ENCODE data around the gene SEC61A1. TPM values are rescaled to one million over a fixed set of nuclear protein-coding genes. Genes with fewer than 3 reads are reported as not detected.

The SEC61A1 gene
- 267 and 339 TPM in 2 replicates for total RNA-seq (2012; rRNA removed)

DNA sequence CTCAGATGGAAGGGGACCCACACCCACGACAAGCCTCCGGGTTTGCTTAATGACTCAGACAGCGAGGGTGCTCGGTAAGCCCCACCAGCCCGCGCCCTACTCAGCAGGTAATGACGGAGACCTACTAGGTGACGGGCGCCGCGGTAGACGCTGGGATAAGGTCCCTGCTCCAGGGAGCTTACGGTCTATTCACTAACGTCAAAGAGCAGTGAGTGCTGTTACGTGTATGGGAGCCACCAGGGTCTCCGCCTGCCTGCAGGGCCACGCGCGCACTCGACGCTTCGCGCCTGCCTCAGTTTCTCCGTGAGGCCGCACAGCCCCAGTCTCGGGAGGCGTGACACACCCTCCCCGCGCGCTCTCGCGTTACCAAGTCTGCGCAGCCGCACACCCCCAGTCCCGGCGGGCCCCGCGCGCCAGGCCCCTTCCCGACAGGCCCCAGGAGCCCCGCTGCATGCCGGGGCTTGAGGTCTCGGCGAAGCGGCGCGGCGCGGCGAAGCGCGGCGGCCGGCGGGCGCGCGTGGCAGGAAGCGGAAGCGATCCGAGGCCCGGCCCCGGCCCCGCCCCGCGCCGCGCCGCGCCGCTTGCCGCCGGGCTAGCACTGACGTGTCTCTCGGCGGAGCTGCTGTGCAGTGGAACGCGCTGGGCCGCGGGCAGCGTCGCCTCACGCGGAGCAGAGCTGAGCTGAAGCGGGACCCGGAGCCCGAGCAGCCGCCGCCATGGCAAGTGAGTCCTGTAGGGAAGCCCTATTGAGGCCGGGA lies at the start of gene SEC61A1:
TSS of gene SEC61A1 (plus strand) at position 601 of the 758 bp plus-strand sequence. CDS start at position 717, 116 bp downstream.
- Histone ChIP-seq H3K36me3 (ENCODE audit: insufficient read depth, low read length) (peaks cover 33% of the 10 kb centered on the region), H3K4me3 (ENCODE audit: low read length) (peak within 1 kb of the TSS; percentile 91), H3K9ac (ENCODE audit: low read depth, low read length) (peak within 1 kb of the TSS; percentile 97), H3K4me1 (ENCODE audit: control insufficient read depth, insufficient read depth, low read length) (peaks cover 36% of the 10 kb centered on the region), H3K9me3 (replicated peaks; ENCODE audit: low read length) (no peaks in the 10 kb centered on the region), H3K27me3 (ENCODE audit: control insufficient read depth, insufficient read depth, low read length) (peaks cover 6% of the 10 kb centered on the region), H3K4me2 (ENCODE audit: low read length) (peak within 1 kb of the TSS; percentile 100)

DNA sequence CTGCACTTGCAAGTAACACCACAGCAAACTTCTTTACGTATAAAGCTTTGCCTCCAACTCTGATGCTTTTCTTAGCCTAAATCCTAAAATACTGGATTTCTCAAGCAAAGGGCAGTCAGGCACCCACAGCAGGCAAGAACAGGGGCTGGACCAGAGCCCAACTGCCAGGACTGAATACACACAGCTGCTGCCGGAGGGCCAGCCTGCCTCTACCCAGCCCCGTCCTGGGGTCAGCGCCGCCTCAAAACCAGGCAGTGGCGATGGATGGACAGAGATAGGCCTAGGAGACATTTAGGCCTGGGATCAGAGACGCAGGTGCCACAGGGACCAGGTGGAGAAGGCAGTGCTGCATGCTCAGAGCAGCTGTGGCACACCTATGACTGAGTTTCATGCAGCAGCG lies 47.6 kb upstream of the SEC61A1 start:
- Histone ChIP-seq H3K4me2 (ENCODE audit: low read length) (no peak overlapping the region), H3K9me3 (replicated peaks; ENCODE audit: low read length) (no peaks in the 10 kb centered on the region), H3K9ac (ENCODE audit: low read depth, low read length) (no peak overlapping the region), H3K4me3 (ENCODE audit: low read length) (no peak overlapping the region), H3K36me3 (ENCODE audit: insufficient read depth, low read length) (no peaks in the 10 kb centered on the region), H3K27me3 (ENCODE audit: control insufficient read depth, insufficient read depth, low read length) (peaks cover 57% of the 10 kb centered on the region), H3K4me1 (ENCODE audit: control insufficient read depth, insufficient read depth, low read length) (no peaks in the 10 kb centered on the region)

DNA sequence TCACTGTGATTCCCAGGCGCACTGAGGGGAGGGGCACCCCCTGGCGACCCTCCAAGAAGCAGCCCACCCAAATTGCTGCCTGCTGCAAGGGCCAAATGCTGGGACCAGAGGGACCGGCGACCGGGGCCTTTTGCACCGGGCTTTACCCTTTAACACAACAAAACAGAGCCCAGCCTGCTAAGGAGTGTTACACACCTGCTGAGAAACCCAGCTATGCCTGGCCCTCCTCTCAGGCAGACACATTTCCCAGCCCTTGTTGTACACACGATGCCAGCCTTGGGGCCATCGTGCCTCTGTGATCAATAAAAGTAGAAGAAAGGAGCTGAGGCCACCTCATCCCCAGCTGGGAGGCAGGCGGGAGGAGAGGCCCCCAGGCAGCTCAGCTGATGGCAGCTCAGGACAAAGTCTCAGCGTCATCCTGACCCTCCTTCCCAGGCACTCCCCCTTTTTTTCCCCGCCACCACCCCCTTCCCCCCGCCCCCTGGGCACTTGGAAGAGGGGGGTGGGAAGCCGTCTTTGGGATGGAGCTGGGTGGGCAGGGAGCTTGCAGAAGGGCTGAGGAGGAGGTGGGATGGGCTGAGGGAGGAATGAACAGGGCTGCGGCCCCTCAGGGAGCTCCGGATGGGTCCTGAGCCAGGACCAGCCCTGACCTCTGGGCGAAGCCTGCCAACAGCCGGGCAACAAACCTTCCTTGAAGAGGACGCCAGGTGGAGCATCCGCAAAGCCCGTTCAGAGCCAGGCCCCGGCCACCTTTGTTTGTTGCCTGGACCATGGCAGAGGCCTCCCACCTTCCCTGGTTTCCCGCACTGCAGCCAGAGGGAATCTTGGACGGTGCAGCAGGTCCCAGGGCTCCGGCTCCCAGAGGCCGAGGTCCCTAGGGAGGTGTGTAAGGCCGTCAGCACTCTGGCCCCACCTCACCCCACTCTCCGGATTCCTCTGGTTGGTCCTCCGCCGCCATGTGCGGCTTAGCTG lies 45.9 kb upstream of the SEC61A1 start:
- Histone ChIP-seq H3K27me3 (ENCODE audit: control insufficient read depth, insufficient read depth, low read length) (peaks cover 56% of the 10 kb centered on the region), H3K4me3 (ENCODE audit: low read length) (no peak overlapping the region), H3K36me3 (ENCODE audit: insufficient read depth, low read length) (no peaks in the 10 kb centered on the region), H3K9me3 (replicated peaks; ENCODE audit: low read length) (no peaks in the 10 kb centered on the region), H3K9ac (ENCODE audit: low read depth, low read length) (no peak overlapping the region), H3K4me2 (ENCODE audit: low read length) (no peak overlapping the region), H3K4me1 (ENCODE audit: control insufficient read depth, insufficient read depth, low read length) (no peaks in the 10 kb centered on the region)

DNA sequence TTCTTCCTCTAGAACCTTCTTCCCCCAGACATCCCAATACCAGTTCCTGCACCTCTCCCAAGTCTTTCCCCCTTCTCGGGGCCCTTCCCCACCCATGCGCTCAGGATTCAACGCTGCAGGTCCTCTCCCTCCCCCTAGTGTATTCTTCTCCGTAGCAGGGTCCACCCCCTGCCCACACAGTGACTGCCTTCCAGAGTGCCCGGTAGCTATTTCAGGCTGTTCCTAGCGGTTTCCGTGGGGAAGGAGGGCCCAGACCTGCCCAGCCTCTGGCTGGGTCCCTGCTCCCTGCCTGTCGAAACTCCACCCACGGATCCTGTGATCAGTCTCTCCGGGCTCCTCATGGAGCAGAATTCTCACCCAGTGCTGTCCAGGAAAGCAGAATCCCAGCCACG lies 45.2 kb upstream of the SEC61A1 start:
- H3K4me3 ChIP-seq (ENCODE audit: low read length): no peak overlapping the region
- H3K9me3 ChIP-seq (replicated peaks; ENCODE audit: low read length): no peaks in the 10 kb centered on the region
- no peaks in the 10 kb centered on the region for H3K36me3 ChIP-seq (ENCODE audit: insufficient read depth, low read length)
- no peak overlapping the region for H3K9ac ChIP-seq (ENCODE audit: low read depth, low read length)
- no peaks in the 10 kb centered on the region for H3K4me1 ChIP-seq (ENCODE audit: control insufficient read depth, insufficient read depth, low read length)
- H3K27me3 ChIP-seq (ENCODE audit: control insufficient read depth, insufficient read depth, low read length): peaks cover 50% of the 10 kb centered on the region
- no peak overlapping the region for H3K4me2 ChIP-seq (ENCODE audit: low read length)

DNA sequence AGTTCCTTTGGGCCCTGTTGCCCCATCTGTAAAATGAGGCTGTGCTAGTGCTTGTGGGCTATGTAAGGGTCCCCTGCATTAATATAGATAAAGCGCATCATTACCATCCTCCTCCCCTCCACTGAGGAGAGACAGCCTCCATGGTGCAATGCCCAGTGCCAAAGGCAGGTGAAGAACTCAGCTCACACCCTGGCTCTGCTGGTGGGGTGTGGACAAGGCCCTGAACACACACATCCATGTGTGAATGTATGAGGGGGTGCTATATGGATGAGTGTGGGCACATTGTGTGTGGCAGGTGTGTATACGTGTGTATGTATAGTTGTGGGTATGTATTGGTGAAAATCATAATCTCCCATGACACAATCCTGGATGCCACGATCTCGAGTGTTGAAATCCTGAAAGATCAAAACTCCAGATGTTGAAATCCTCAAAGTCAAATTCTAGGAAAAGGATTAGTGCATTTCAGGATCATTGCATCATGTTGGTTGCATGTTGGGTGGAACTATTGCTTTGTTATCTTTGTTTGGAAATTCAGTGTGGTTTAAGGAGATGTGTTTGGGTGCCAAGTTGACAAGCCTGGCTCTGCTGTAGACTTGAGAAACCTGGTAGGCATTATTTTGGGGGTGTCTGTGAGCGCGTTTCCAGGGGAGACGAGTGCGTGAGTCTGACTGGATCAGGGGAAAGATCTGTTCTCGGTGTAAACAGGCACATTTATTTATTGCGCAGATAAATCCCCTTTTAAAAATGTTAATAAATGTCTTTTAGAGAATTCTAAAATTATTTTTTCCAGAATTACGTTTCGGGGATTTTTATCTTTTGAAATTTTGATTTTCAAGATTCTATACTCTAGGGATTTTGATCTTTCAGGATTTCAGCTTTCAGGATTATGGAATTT lies 42.0 kb upstream of the SEC61A1 start:
- no peaks in the 10 kb centered on the region for H3K36me3 ChIP-seq (ENCODE audit: insufficient read depth, low read length)
- no peaks in the 10 kb centered on the region for H3K9me3 ChIP-seq (replicated peaks; ENCODE audit: low read length)
- no peaks in the 10 kb centered on the region for H3K4me1 ChIP-seq (ENCODE audit: control insufficient read depth, insufficient read depth, low read length)
- H3K4me3 ChIP-seq (ENCODE audit: low read length): no peak overlapping the region
- no peak overlapping the region for H3K9ac ChIP-seq (ENCODE audit: low read depth, low read length)
- no peak overlapping the region for H3K4me2 ChIP-seq (ENCODE audit: low read length)
- peaks cover 28% of the 10 kb centered on the region for H3K27me3 ChIP-seq (ENCODE audit: control insufficient read depth, insufficient read depth, low read length)

DNA sequence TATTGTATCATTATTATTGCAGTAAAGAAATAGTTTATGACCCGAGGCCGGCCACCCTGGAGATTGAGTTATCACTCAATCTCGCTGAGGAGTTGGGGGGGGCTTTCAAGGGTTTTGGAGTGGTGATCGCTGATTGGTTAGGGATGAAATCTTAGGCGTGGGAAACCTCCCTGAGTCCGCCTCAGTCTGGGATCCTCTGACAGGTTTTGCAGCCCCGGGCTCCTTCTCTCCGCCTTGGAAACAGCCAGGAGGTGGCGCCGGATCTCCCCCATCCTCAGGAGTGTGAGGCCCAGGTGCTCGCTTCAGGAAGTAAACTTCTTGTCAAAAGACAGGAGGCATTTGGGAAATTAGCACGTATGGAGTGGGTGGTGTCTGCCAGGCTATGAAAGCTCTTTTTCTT lies 41.1 kb upstream of the SEC61A1 start:
- no peak overlapping the region for H3K4me3 ChIP-seq (ENCODE audit: low read length)
- no peak overlapping the region for H3K4me2 ChIP-seq (ENCODE audit: low read length)
- peaks cover 27% of the 10 kb centered on the region for H3K27me3 ChIP-seq (ENCODE audit: control insufficient read depth, insufficient read depth, low read length)
- no peaks in the 10 kb centered on the region for H3K4me1 ChIP-seq (ENCODE audit: control insufficient read depth, insufficient read depth, low read length)
- no peaks in the 10 kb centered on the region for H3K9me3 ChIP-seq (replicated peaks; ENCODE audit: low read length)
- H3K36me3 ChIP-seq (ENCODE audit: insufficient read depth, low read length): no peaks in the 10 kb centered on the region
- H3K9ac ChIP-seq (ENCODE audit: low read depth, low read length): no peak overlapping the region

DNA sequence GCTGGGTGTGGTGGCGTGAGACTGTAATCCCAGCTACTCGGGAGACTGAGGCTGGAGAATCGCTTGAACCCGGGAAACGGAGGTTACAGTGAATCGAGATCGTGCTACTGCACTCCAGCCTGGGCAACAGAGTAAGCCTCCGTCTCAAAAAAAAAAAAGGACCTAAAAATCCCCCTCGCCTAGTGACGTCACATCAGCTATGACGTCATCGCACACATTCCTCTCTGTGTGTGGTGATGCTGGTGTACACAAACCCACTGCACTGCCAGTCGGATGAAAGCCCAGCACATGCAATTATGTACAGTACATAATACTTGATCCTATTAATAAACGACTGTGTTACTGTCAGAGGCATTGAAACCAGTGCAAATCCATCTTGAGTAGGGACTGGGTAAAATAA lies 40.2 kb upstream of the SEC61A1 start:
- Histone ChIP-seq H3K36me3 (ENCODE audit: insufficient read depth, low read length) (no peaks in the 10 kb centered on the region), H3K9me3 (replicated peaks; ENCODE audit: low read length) (no peaks in the 10 kb centered on the region), H3K4me3 (ENCODE audit: low read length) (no peak overlapping the region), H3K4me1 (ENCODE audit: control insufficient read depth, insufficient read depth, low read length) (no peaks in the 10 kb centered on the region), H3K27me3 (ENCODE audit: control insufficient read depth, insufficient read depth, low read length) (peaks cover 22% of the 10 kb centered on the region), H3K4me2 (ENCODE audit: low read length) (no peak overlapping the region), H3K9ac (ENCODE audit: low read depth, low read length) (no peak overlapping the region)

DNA sequence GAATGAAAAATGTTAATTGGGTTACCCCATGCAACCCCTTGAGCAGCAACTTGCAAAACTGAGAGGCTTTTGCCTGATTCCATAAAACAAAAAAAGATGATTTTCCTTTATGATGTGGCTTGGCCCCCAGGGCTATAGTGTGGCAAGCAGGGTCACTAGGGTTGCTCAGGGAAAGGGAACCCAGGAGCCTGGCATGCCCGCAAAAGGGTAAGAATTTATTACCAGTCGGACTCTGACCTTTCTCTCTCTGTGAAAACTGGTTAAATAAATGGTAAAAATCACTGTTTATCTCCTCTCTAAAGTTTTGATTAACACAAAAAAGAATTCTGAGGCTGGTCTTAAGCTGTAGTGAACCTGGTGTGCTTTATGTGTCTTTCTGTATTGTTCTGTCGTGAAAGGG lies 37.7 kb upstream of the SEC61A1 start:
- no peaks in the 10 kb centered on the region for H3K36me3 ChIP-seq (ENCODE audit: insufficient read depth, low read length)
- H3K4me1 ChIP-seq (ENCODE audit: control insufficient read depth, insufficient read depth, low read length): no peaks in the 10 kb centered on the region
- peaks cover 16% of the 10 kb centered on the region for H3K27me3 ChIP-seq (ENCODE audit: control insufficient read depth, insufficient read depth, low read length)
- no peak overlapping the region for H3K4me3 ChIP-seq (ENCODE audit: low read length)
- H3K4me2 ChIP-seq (ENCODE audit: low read length): no peak overlapping the region
- no peak overlapping the region for H3K9ac ChIP-seq (ENCODE audit: low read depth, low read length)
- H3K9me3 ChIP-seq (replicated peaks; ENCODE audit: low read length): no peaks in the 10 kb centered on the region

DNA sequence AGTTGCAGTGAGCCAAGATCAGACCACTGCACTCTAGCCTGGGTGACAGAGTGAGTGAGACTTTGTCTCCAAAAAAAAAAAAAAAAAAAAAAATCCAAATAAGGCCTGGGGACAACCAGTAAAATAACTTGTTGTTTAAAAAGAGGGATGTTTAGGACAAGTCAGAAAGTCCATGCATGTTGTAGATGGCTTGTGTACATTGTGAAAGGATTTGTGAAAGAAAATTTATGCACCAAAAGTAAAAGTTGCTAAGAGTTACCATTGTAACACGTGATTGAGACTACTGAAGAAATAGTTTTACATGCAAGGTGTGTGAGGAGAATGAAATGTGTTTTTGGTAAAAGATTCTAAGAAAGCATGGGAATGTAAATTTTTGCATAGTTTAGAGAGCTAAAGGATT lies 35.7 kb upstream of the SEC61A1 start:
- Histone ChIP-seq H3K9ac (ENCODE audit: low read depth, low read length) (no peak overlapping the region), H3K4me3 (ENCODE audit: low read length) (no peak overlapping the region), H3K27me3 (ENCODE audit: control insufficient read depth, insufficient read depth, low read length) (peaks cover 7% of the 10 kb centered on the region), H3K4me1 (ENCODE audit: control insufficient read depth, insufficient read depth, low read length) (no peaks in the 10 kb centered on the region), H3K9me3 (replicated peaks; ENCODE audit: low read length) (no peaks in the 10 kb centered on the region), H3K36me3 (ENCODE audit: insufficient read depth, low read length) (no peaks in the 10 kb centered on the region), H3K4me2 (ENCODE audit: low read length) (no peak overlapping the region)

DNA sequence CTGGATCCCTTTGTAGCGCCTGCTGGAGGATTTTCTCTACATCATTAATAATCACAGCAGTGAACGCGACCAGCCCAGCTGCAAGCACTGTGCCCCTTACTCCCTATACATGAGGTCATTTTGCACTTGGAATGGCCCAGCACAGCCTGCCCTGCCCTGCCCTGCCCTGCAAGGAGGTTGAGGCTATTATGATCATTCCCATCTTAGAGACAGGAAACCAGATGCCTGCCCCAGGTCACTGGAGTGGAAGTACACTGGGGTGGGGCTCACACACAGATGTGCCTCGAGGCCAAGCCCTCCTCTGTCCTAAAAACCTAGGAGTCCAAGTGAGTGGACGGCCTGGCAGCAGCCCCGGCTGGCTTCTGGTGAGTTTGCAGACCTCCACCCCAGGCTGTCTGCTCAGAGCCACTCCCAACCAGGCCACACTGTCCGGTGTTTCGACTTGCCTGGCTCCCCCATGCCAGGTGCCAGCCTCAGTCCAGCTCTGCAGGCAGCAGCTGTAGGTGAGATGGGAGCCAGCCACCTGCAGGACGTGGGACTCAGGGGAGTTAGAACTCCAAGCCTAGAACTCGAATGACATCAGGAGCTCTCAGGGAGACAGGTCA lies 30.4 kb upstream of the SEC61A1 start:
- no peaks in the 10 kb centered on the region for H3K36me3 ChIP-seq (ENCODE audit: insufficient read depth, low read length)
- H3K9ac ChIP-seq (ENCODE audit: low read depth, low read length): no peak overlapping the region
- H3K4me3 ChIP-seq (ENCODE audit: low read length): no peak overlapping the region
- H3K27me3 ChIP-seq (ENCODE audit: control insufficient read depth, insufficient read depth, low read length): peaks cover 38% of the 10 kb centered on the region
- no peaks in the 10 kb centered on the region for H3K9me3 ChIP-seq (replicated peaks; ENCODE audit: low read length)
- H3K4me1 ChIP-seq (ENCODE audit: control insufficient read depth, insufficient read depth, low read length): no peaks in the 10 kb centered on the region
- no peak overlapping the region for H3K4me2 ChIP-seq (ENCODE audit: low read length)
